ENCODE measurements around the gene ARHGAP22. TPM values are rescaled to one million over a fixed set of nuclear protein-coding genes. Genes with fewer than 3 reads are reported as not detected.

ARHGAP22 gene
- total and polyA plus RNA-seq, 2 of the 4 experiments (the other 2 are of a cell fraction): 28.3 to 30.2 TPM

DNA sequence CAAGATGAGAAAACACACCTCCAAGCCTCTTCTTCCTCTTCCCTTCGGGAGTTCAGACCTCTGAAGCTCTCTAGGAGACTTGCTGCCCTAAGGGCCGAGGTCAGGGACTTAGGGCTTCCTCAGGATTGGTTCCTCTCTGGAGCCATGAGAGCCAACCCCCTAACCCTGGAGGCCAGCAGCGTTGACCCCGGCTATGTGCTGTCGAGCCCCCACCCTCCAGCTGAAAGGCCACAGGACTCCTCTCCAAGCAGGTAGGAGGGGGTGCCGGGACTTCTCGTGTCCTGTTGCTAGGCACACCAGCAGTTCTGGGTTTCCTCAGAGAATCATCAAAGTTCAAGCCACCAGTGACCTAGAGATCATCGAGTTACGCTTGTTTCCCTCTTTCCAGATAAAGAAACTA lies 87.4 kb downstream of the ARHGAP22 start:
- ChIA-PET CTCF (no interaction called here), POLR2A (ENCODE audit: unreplicated experiment) (interaction anchor here (0.6 kb wide), 1 partner anchor 187 kb away, joined by 3 read pairs; no protein-coding TSS in a partner anchor)
- Histone ChIP-seq H3K14ac (replicated peaks; ENCODE audit: low read depth, low read length) (no peak overlapping the region), H4K20me1 (ENCODE audit: insufficient read depth, low read length) (peaks cover 15% of the 10 kb centered on the region), H3K27me3 (ENCODE audit: control insufficient read depth, insufficient read depth, low read length) (no peaks in the 10 kb centered on the region), H2BK15ac (ENCODE audit: low read depth, low read length) (no peak overlapping the region), H4K8ac (ENCODE audit: low read depth in 2 of 2, low read length in 2 of 2) (no peak overlapping the region; a peak in 1 of 4 replicates), H2BK20ac (ENCODE audit: low read depth, low read length) (no peak overlapping the region), H2BK120ac (ENCODE audit: low read depth, low read length) (no peak overlapping the region), H3K9me1 (ENCODE audit: insufficient read depth, low read length) (peaks cover 5% of the 10 kb centered on the region; the same call in 1 of the 2 replicates), H3K4me3 (ENCODE audit: insufficient read depth, low read depth, low read length) (no peak overlapping the region), H3K9me3 (ENCODE audit: control insufficient read depth, insufficient read depth, low read length) (peaks cover 6% of the 10 kb centered on the region), H3K18ac (ENCODE audit: low read depth, low read length) (no peak overlapping the region), H3K23ac (ENCODE audit: low read depth, low read length) (no peak overlapping the region), H4K91ac (ENCODE audit: insufficient read depth, low read depth, low read length) (no peak overlapping the region), H2AK9ac (replicated peaks; ENCODE audit: low read depth, low read length, poor library complexity) (no peak overlapping the region), H4K5ac (ENCODE audit: low read depth, low read length) (no peak overlapping the region), H3K4me2 (ENCODE audit: low read depth, low read length) (no peak overlapping the region), H2BK5ac (ENCODE audit: low read depth, low read length, poor library complexity, severe bottlenecking) (no peak overlapping the region), H3K9ac (ENCODE audit: low read depth, low read length) (no peak overlapping the region), H3K79me1 (ENCODE audit: low read depth in 1 of 2, low read length in 2 of 2) (peaks cover 33 to 74% of the 10 kb centered on the region in 2 experiments), H3K27ac (ENCODE audit: insufficient read depth, low read length) (no peak overlapping the region), H3K4ac (ENCODE audit: low read depth, low read length) (no peak overlapping the region), H3K4me1 (ENCODE audit: control insufficient read depth, insufficient read depth, low read length) (peaks cover 5% of the 10 kb centered on the region), H2AFZ (replicated peaks; ENCODE audit: low read length, poor library complexity) (no peak overlapping the region), H3K56ac (ENCODE audit: extremely low read depth, insufficient read depth, low read length) (no peak overlapping the region), H2AK5ac (ENCODE audit: low read depth, low read length) (no peak overlapping the region), H3K36me3 (ENCODE audit: control insufficient read depth, insufficient read depth, low read length) (no peaks in the 10 kb centered on the region; the same call in 1 of the 2 replicates)
- dilution Hi-C loops (cut with HindIII; ENCODE audit: low sequenced_read_pairs, unreplicated experiment) (no loop called here), intact Hi-C loops (cut with micrococcal nuclease) (no loop called here), in situ Hi-C loops (cut with MboI; ENCODE audit: low sequenced_read_pairs) (loop anchor here (25.0 kb wide), 2 partner anchors 155 to 305 kb away; no protein-coding TSS in a partner anchor)
- TF ChIP-seq RAD21 (IDR thresholded peaks at IDR 0.05; ENCODE audit: low read length): no peak
- no peak for TF ChIP-seq NFE2L2 (IDR thresholded peaks at IDR 0.05; ENCODE audit: low read depth, low read length)
- DNase-seq (no peak), ATAC-seq (ENCODE audit: low read depth) (no peak)
- BruUV-seq (replicated peaks): no TSS peak
- WGBS, 2 experiments (ENCODE audit: extremely low coverage in 2 of 2, insufficient read length in 1 of 2): 80% methylated on average over 1 of the region's 9 CpGs; no CpG with 5 or more reads in 1 of the 2 experiments

Data from IMR-90 (cell line).